WTC11 (cell line): ENCODE results near the gene TBC1D22A. TPM values are rescaled to one million over a fixed set of nuclear protein-coding genes. Genes with fewer than 3 reads are reported as not detected.

Source experiments
- ATAC-seq: fragments of 200-7000 bp; cut with Tn5 transposase; 2 replicates; pipeline ENCODE4 v1.10.0; 2021; ENCODE audit warnings: mild to moderate bottlenecking, moderate library complexity
- CTCF ChIA-PET: fragments of 300-600 bp; sonication (Branson Sonifier 250); formaldehyde crosslinking; loops from one replicate; lab custom pipeline; 2021; ENCODE audit warnings: antibody characterized with exemption; lab: Charles Lee
- POLR2A ChIA-PET: fragments of 350-600 bp; sonication (Branson Sonifier 250); formaldehyde crosslinking; loops from one replicate; lab custom pipeline; 2021; ENCODE audit warnings: antibody characterized with exemption; lab: Charles Lee
- DNase-seq: peaks from one replicate; pipeline ENCODE4 v3.0.0; 2021; ENCODE audit warnings: low spot score
- H3K27ac Mint-ChIP-seq: 2 replicates; pipeline ENCODE4 v1.8.0; 2021; ENCODE audit warnings: mixed read lengths
- H3K27me3 Mint-ChIP-seq: 2 replicates; pipeline ENCODE4 v1.8.0; 2021; ENCODE audit warnings: low read depth, mild to moderate bottlenecking, moderate library complexity, mixed read lengths
- H3K36me3 Mint-ChIP-seq: 2 replicates; pipeline ENCODE4 v1.8.0; 2021; ENCODE audit warnings: mixed read lengths
- H3K4me1 Mint-ChIP-seq: 2 replicates; pipeline ENCODE4 v1.8.0; 2022; ENCODE audit warnings: mixed read lengths
- H3K4me3 Mint-ChIP-seq: 2 replicates; pipeline ENCODE4 v1.8.0; 2021; ENCODE audit warnings: mild to moderate bottlenecking, moderate library complexity, mixed read lengths
- H3K9me3 Mint-ChIP-seq: 2 replicates; pipeline ENCODE4 v1.8.0; 2021; ENCODE audit warnings: mixed read lengths
- ATF1 ChIP-seq: sonication (generic); formaldehyde crosslinking; IDR thresholded peaks from 2 replicates; pipeline ENCODE4 v1.8.1; 2023; ENCODE audit warnings: mild to moderate bottlenecking, moderate library complexity, missing genetic modification reagents
- CBFB ChIP-seq: sonication (generic); formaldehyde crosslinking; IDR thresholded peaks from 2 replicates; pipeline ENCODE4 v1.8.1; 2022; ENCODE audit warnings: mild to moderate bottlenecking, low read depth, missing genetic modification reagents
- ESRRA ChIP-seq: sonication (generic); formaldehyde crosslinking; IDR thresholded peaks from 2 replicates; pipeline ENCODE4 v1.8.1; 2022; ENCODE audit warnings: mild to moderate bottlenecking, missing genetic modification reagents, borderline replicate concordance
- FOXK1 ChIP-seq: sonication (generic); formaldehyde crosslinking; IDR thresholded peaks from 2 replicates; pipeline ENCODE4 v1.8.0; 2022; ENCODE audit warnings: mild to moderate bottlenecking, moderate library complexity, missing genetic modification reagents
- FOXP1 ChIP-seq: sonication (generic); formaldehyde crosslinking; IDR thresholded peaks from 2 replicates; pipeline ENCODE4 v1.8.0; 2022; ENCODE audit warnings: missing genetic modification reagents, mild to moderate bottlenecking, moderate library complexity, borderline replicate concordance
- HMGA2 ChIP-seq: fragments of 250-450 bp; sonication (Bioruptor Pico); IDR thresholded peaks from 2 replicates; pipeline ENCODE4 v1.4.0; 2021; ENCODE audit warnings: mild to moderate bottlenecking, moderate library complexity
- JUN ChIP-seq: sonication (generic); formaldehyde crosslinking; IDR thresholded peaks from 2 replicates; pipeline ENCODE4 v1.8.0; 2023; ENCODE audit warnings: mild to moderate bottlenecking, missing genetic modification reagents
- MAX ChIP-seq: sonication (generic); formaldehyde crosslinking; IDR thresholded peaks from 2 replicates; pipeline ENCODE4 v1.8.0; 2022; ENCODE audit warnings: mild to moderate bottlenecking, missing genetic modification reagents
- NFATC4 ChIP-seq: fragments of 250-450 bp; sonication (Bioruptor Pico); IDR thresholded peaks from 2 replicates; pipeline ENCODE4 v1.9.0; 2021; ENCODE audit warnings: mild to moderate bottlenecking
- NFYB ChIP-seq: sonication (generic); formaldehyde crosslinking; conservative IDR thresholded peaks from 2 replicates; pipeline ENCODE4 v1.8.0; 2022; ENCODE audit warnings: low read depth, missing genetic modification reagents
- OVOL2 ChIP-seq: fragments of 250-450 bp; sonication (Bioruptor Pico); IDR thresholded peaks from 2 replicates; pipeline ENCODE4 v1.9.0; 2021; ENCODE audit warnings: mild to moderate bottlenecking, borderline replicate concordance
- PREB ChIP-seq: sonication (generic); formaldehyde crosslinking; IDR thresholded peaks from 2 replicates; pipeline ENCODE4 v1.8.1; 2022; ENCODE audit warnings: mild to moderate bottlenecking, missing genetic modification reagents, moderate library complexity, borderline replicate concordance
- PRRX2 ChIP-seq: fragments of 250-450 bp; sonication (Bioruptor Pico); IDR thresholded peaks from 2 replicates; pipeline ENCODE4 v1.8.0; 2021; ENCODE audit warnings: mild to moderate bottlenecking
- SMAD4 ChIP-seq: sonication (generic); formaldehyde crosslinking; IDR thresholded peaks from 2 replicates; pipeline ENCODE4 v1.8.0; 2022; ENCODE audit warnings: mild to moderate bottlenecking, missing genetic modification reagents
- ZBTB43 ChIP-seq: sonication (generic); formaldehyde crosslinking; IDR thresholded peaks from 2 replicates; pipeline ENCODE4 v1.8.1; 2023; ENCODE audit warnings: mild to moderate bottlenecking, missing genetic modification reagents
- ZNF138 ChIP-seq: sonication (generic); formaldehyde crosslinking; conservative IDR thresholded peaks from 2 replicates; pipeline ENCODE4 v1.8.1; 2022; ENCODE audit warnings: mild to moderate bottlenecking, moderate library complexity, missing genetic modification reagents
- ZNF219 ChIP-seq: sonication (generic); formaldehyde crosslinking; IDR thresholded peaks from 2 replicates; pipeline ENCODE4 v1.8.0; 2023; ENCODE audit warnings: missing genetic modification reagents, mild to moderate bottlenecking, borderline replicate concordance
- ZNF232 ChIP-seq: sonication (generic); formaldehyde crosslinking; IDR thresholded peaks from 2 replicates; pipeline ENCODE4 v1.8.0; 2022; ENCODE audit warnings: mild to moderate bottlenecking, missing genetic modification reagents
- ZNF281 ChIP-seq: sonication (generic); formaldehyde crosslinking; IDR thresholded peaks from 2 replicates; pipeline ENCODE4 v1.8.0; 2023; ENCODE audit warnings: mild to moderate bottlenecking, missing genetic modification reagents
- ZNF396 ChIP-seq: fragments of 250-450 bp; sonication (Bioruptor Pico); IDR thresholded peaks from 2 replicates; pipeline ENCODE4 v1.8.0; 2021; ENCODE audit warnings: mild to moderate bottlenecking, moderate library complexity, borderline replicate concordance
- ZNF416 ChIP-seq: fragments of 250-450 bp; sonication (Bioruptor Pico); IDR thresholded peaks from 2 replicates; pipeline ENCODE4 v1.9.0; 2021; ENCODE audit warnings: mild to moderate bottlenecking, inconsistent platforms
- ZNF423 ChIP-seq: fragments of 250-450 bp; sonication (Bioruptor Pico); IDR thresholded peaks from 2 replicates; pipeline ENCODE4 v2.1.2; 2022; ENCODE audit warnings: mild to moderate bottlenecking, moderate library complexity
- total RNA-seq: library from RNA; stranded (reverse); gene quantifications from 3 replicates; pipeline ENCODE4 v1.2.3, GENCODE V29; 2021
- TF ChIP-seq, protein P1 (sequence below): fragments of 250-450 bp; sonication (Bioruptor Pico); IDR thresholded peaks from 2 replicates; pipeline ENCODE4 v1.9.0; 2021; ENCODE audit warnings: mild to moderate bottlenecking
- TF ChIP-seq, protein P2 (sequence below): fragments of 200-600 bp; IDR thresholded peaks from 2 replicates; pipeline ENCODE4 v1.8.0; 2022; ENCODE audit warnings: antibody characterized with exemption
- TF ChIP-seq, protein P3 (sequence below): fragments of 250-450 bp; sonication (Bioruptor Pico); conservative IDR thresholded peaks from 2 replicates; pipeline ENCODE4 v1.9.0; 2021; ENCODE audit warnings: mild to moderate bottlenecking

The TBC1D22A gene
- total RNA-seq, 1 experiment from 2014 or later = 18.1 TPM

GRCh38 chr22:47205081-47205491, 442.6 kb downstream of the TBC1D22A start:
- TF ChIP-seq JUN (CRISPR knock-in tag) (no peak), ZNF232 (CRISPR knock-in tag) (no peak), HMGA2 (CRISPR knock-in tag) (no peak), ZBTB43 (CRISPR knock-in tag) (no peak), ZNF423 (CRISPR knock-in tag) (no peak), ZNF138 (CRISPR knock-in tag) (no peak), MAX (CRISPR knock-in tag) (no peak), FOXK1 (CRISPR knock-in tag) (no peak), ZNF396 (CRISPR knock-in tag) (no peak), NFYB (no peak), ZNF219 (CRISPR knock-in tag) (no peak), ESRRA (CRISPR knock-in tag) (no peak)
- TF ChIP-seq, protein P1, sequence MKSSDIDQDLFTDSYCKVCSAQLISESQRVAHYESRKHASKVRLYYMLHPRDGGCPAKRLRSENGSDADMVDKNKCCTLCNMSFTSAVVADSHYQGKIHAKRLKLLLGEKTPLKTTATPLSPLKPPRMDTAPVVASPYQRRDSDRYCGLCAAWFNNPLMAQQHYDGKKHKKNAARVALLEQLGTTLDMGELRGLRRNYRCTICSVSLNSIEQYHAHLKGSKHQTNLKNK (CRISPR knock-in tag) = no peak
- CTCF ChIA-PET = no interaction called here
- Mint-ChIP-seq H3K27ac (no peak overlapping the region), H3K36me3 (no peaks in the 10 kb centered on the region; the same call in 1 of the 2 replicates), H3K27me3 (no peaks in the 10 kb centered on the region; the same call in 1 of the 2 replicates), H3K4me3 (no peak overlapping the region), H3K4me1 (no peaks in the 10 kb centered on the region), H3K9me3 (peaks cover 10% of the 10 kb centered on the region)
- POLR2A ChIA-PET = no interaction called here
- ATAC-seq (no peak), DNase-seq (no peak)

- H3K27ac Mint-ChIP-seq = no peak overlapping the region
- no peaks in the 10 kb centered on the region; the same call in 1 of the 2 replicates for H3K27me3 Mint-ChIP-seq
- ChIA-PET POLR2A (no interaction called here), CTCF (no interaction called here)
- TF ChIP-seq, protein P2, sequence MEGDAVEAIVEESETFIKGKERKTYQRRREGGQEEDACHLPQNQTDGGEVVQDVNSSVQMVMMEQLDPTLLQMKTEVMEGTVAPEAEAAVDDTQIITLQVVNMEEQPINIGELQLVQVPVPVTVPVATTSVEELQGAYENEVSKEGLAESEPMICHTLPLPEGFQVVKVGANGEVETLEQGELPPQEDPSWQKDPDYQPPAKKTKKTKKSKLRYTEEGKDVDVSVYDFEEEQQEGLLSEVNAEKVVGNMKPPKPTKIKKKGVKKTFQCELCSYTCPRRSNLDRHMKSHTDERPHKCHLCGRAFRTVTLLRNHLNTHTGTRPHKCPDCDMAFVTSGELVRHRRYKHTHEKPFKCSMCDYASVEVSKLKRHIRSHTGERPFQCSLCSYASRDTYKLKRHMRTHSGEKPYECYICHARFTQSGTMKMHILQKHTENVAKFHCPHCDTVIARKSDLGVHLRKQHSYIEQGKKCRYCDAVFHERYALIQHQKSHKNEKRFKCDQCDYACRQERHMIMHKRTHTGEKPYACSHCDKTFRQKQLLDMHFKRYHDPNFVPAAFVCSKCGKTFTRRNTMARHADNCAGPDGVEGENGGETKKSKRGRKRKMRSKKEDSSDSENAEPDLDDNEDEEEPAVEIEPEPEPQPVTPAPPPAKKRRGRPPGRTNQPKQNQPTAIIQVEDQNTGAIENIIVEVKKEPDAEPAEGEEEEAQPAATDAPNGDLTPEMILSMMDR = no peak
- no peak for TF ChIP-seq PREB (CRISPR knock-in tag)
- no peak for TF ChIP-seq JUN (CRISPR knock-in tag)
- TF ChIP-seq ZNF423 (CRISPR knock-in tag) = no peak
- no peak for TF ChIP-seq CBFB (CRISPR knock-in tag)
- no peak for TF ChIP-seq ATF1
- TF ChIP-seq OVOL2 = no peak
- no peak for TF ChIP-seq ZNF281 (CRISPR knock-in tag)
- TF ChIP-seq FOXP1 (CRISPR knock-in tag) = no peak
- no peak for TF ChIP-seq NFATC4
- no peak for TF ChIP-seq ZNF416 (CRISPR knock-in tag)
- TF ChIP-seq SMAD4 (CRISPR knock-in tag) = no peak
- TF ChIP-seq, protein P3, sequence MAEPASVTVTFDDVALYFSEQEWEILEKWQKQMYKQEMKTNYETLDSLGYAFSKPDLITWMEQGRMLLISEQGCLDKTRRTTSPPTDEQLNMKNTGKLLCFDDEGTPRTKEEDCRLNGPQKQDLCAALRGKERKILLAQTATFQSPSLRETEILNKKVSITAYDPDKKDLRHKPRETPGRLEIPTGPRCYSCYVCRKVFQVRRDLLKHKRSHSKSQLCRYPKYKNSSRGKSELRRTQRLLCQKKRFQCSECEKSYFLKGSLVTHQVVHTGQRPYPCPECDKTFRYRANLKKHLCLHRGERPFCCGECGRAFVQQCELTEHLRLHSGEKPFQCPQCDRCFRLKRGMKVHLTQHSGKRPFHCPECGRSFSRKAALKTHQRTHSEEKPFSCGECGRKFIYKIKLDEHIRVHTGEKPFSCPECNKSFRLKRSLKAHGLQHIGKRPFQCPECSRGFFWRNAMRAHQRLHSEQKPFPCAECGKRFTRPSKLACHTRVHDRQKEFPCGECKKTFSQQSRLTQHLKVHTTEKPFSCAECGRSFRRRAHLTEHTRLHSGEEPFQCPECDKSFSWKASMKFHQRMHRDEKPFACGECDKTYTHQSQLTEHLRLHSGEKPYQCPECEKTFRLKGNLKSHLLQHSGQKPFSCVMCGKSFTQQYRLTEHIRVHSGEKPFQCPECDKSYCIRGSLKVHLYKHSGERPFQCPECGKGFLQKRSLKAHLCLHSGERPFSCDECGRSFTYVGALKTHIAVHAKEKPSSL (CRISPR knock-in tag) = no peak
- TF ChIP-seq PRRX2 (CRISPR knock-in tag) = no peak
- peaks cover 10% of the 10 kb centered on the region for H3K9me3 Mint-ChIP-seq
- no peaks in the 10 kb centered on the region for H3K4me1 Mint-ChIP-seq
- peaks cover 2% of the 10 kb centered on the region; the same call in 1 of the 2 replicates for H3K36me3 Mint-ChIP-seq
- ATAC-seq (no peak), DNase-seq (no peak)
- H3K4me3 Mint-ChIP-seq = no peak overlapping the region
Measured at GRCh38 chr22:47205554-47205953, 443.1 kb downstream of the TBC1D22A start.
